K562 treated with DMSO at 1 percent for 4 hours (cell line): ENCODE measurements around the gene TRAIP. TPM values are rescaled to one million over a fixed set of nuclear protein-coding genes. Genes with fewer than 3 reads are reported as not detected.

Source experiments
- total RNA-seq: library from RNA; unstranded; fragments of 300-600 nt; gene quantifications from 2 replicates; pipeline ENCODE4 v1.2.3, GENCODE V29; 2022; ENCODE audit not compliant: insufficient read depth

The TRAIP gene, protein sequence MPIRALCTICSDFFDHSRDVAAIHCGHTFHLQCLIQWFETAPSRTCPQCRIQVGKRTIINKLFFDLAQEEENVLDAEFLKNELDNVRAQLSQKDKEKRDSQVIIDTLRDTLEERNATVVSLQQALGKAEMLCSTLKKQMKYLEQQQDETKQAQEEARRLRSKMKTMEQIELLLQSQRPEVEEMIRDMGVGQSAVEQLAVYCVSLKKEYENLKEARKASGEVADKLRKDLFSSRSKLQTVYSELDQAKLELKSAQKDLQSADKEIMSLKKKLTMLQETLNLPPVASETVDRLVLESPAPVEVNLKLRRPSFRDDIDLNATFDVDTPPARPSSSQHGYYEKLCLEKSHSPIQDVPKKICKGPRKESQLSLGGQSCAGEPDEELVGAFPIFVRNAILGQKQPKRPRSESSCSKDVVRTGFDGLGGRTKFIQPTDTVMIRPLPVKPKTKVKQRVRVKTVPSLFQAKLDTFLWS
- 20.6 and 23.4 TPM in 2 replicates for total RNA-seq

DNA sequence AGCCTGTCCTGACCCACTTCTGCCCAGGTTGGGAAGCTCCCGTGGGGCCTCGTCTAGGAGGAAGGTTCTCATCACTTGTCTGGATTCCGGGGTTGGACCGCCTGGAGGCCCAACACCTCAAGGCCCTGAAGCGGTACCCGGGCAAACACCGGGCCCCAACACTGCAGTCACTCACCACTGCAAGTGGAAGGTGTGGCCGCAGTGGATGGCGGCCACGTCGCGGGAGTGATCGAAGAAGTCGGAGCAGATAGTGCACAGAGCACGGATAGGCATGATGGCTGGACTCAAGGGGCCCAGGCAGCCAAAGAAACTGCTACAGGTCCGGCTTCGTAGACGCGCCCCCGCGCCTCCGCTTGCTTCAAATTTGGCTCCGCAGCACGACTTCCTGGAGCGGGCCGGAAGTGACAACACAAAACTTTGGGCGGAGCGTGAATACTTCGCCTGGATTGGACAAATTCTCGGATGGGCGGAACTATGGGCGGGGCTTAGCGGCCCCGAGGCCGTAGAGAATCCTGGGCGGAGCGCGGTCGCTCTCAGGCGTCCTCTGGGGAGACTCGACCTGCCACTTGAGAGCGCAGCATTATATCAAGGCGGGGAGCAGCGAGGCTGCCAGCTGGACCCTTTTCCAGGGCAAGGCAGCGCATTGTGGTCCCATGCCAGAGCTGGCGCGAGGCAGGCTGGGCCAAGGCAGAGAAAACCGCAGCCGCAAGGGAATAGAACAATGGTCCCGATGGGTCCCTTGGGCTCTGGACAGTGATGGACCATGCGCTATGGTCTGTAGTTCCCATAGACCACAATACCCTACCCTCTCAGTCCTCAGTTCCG lies at the start of gene TRAIP:
Gene TRAIP, minus strand, starts transcription at position 384 of the 825 bp plus-strand sequence. Its CDS starts 111 bp downstream, at position 273.

DNA sequence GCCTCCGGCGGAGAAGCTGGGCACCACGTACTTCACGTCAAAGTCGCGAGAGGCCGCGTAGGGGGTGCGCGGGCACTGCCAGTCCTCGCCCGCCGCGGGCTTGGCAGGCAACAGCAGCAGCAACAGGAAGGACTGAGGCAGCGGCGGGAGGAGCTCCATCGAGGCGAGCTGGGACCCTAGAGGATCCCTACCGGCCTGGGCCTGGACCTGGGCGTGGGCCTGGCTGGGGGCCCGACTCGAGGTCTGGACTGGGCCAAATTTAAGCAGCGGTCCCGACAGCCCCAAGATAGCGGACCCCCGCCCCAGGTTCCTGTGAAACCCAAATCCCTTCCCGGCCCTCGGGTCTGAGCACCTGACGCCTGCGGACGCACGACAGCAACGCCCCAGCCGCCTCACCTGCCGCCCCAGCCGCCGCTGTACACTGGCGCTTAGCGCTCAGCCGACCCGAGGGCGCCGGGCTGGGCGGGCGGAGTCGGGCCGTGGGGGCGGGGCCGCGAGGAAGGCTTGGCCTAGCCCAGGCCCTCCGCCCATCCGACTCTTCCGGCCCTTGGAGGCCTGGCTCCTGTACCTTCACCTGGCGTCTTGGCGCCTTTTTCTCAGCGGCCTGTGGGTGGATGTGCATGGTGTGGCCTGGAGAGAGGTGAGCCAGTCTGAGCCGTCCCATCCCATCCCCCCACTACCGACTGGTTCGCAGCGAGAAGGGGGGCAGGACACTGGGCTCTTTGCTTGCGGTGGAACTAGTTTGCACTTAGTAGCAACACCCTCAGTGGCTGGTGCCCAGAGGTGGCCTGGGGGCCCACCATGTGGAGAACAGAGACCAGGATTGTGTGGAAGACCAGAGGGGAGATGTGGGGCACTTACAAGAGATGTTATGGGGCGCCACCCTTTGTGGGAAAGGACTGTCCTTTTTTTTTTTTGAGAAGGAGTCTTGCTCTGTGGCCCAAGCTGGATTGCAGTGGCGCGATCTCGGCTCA lies 47.4 kb upstream of the TRAIP start, which contains the start of gene MST1R:
Gene MST1R, minus strand, starts transcription at position 423 of the 974 bp plus-strand sequence. Its CDS starts 264 bp downstream, at position 159.

DNA sequence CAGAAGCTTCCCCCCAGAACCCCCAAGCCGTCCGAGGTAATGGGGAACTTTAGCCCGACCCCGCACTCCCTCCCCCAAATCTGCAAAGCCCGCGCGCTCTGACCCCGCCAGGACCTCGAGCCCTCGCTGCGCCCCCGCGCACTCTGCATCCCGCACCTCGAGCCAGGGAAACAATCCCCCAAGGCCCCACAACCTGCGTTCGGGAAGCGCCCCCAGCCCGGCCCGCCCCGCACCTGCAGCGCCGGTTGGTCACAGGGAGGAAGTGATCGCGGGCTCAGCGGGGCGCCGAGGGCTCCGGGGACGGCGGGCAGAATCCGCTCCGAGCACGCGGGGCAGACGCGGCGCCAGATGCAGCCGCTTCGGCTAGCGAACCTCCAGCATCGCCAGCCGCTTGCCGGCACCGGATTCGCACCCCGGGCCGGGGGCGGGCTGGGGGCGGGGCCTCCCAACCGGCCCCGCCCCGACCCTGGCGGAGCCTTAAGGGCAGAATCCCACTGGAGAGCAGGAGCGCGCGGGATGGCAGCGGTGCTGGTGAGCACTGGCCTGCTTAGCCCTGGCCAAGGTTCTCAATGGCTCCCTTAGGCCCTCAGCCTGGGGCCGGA lies 13.3 kb upstream of the TRAIP start, which contains the start of gene CAMKV:
Gene CAMKV, minus strand, starts transcription at position 382 of the 602 bp plus-strand sequence. CDS start 7,518 bp downstream, outside the sequence.

DNA sequence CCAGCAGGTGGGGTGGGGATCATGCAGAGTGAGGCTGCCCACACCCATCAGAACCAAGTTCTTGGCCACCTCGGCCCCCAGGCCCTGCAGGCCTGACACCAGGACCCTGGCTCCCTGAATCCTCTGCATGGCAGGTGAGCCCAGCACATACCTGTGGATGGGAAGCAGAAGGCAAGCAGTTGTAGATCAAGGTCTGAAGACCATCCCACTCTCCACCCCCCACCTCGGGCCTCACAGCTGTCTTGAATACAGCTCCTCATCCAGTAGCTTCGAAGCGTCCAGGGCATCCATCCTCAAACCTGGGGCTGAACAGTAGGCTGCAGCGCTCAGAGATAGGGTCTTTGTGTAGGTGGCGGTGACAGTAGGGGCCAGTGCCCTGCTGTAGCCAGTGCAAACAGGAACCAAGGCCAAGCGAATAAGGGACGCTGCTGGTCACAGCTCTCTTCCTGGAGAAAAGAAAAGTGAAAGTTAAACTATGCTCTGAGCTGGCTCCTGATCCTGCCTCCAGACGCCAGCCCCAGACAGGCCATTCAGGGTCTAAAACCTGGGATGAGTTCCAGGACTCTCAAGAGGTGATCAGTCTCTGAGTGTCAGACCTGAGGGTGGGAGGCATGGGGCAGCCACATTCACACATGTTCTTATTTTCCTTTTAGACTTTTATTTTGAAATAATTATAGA lies 42.7 kb downstream of the TRAIP start, which contains the start of gene UBA7:
Gene UBA7, minus strand, starts transcription at position 457 of the 678 bp plus-strand sequence. Its CDS starts 166 bp downstream, at position 291.

DNA sequence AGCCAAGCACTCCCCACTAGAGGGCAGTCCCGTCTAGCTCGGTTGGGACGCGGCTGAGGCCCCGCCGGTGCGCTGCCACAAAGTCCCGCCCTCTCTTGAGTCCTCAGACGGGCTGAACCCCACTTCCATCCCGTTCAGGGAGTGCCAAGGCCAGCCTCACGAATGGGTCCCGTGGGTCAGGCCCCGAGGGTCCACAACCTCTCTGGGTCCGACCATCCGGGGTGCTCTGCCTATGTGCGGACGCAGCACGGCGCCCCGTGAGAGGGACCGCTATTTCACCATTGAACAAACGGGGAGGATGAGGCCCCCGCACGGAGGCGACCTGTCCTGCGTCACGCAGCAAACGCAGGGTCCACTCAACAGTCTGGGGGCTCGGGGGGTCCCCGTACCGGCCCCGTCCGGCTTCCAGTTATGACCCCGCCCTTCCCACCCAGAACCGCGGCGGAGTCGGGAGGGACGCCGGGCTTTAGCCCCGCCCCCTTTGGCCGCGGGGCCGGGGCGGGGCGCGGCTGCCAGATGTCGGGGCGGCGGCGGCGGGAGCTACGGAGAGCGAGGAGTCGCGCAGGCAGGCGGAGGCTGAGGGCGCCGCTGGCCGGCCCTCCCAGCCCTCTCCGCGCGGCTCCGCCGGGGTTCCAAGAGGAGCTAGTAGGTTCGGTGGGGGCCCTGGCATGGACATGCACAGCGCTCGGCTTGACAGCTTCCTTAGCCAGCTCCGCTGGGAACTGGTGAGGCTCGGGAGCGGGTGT lies 53.5 kb downstream of the TRAIP start, which contains the start of gene INKA1:
Gene INKA1, plus strand, starts transcription at position 543 of the 746 bp plus-strand sequence. Its CDS starts 132 bp downstream, at position 675.

DNA sequence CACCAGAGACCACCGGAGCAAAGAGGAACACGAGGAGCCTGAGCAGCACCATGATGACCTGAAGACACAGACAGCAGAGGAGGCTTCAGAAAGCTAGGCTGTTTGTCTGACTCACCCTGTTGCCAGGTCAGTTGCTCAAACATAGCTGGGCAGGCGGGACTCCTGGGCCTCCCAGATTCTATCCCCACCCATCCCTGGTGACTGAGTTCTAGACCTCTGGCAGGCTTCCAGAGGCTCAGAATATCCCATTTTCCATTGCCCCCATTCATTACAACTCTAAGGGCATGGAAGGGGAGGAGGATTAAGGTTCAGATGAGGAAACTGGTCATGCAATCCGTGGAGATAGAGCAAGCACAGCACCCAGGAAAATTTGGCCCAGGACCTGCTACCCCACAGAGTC lies 56.6 kb downstream of the TRAIP start, which contains the start of gene CDHR4:
Gene CDHR4, minus strand, starts transcription at position 113 of the 400 bp plus-strand sequence. Its CDS starts 61 bp downstream, at position 52.

DNA sequence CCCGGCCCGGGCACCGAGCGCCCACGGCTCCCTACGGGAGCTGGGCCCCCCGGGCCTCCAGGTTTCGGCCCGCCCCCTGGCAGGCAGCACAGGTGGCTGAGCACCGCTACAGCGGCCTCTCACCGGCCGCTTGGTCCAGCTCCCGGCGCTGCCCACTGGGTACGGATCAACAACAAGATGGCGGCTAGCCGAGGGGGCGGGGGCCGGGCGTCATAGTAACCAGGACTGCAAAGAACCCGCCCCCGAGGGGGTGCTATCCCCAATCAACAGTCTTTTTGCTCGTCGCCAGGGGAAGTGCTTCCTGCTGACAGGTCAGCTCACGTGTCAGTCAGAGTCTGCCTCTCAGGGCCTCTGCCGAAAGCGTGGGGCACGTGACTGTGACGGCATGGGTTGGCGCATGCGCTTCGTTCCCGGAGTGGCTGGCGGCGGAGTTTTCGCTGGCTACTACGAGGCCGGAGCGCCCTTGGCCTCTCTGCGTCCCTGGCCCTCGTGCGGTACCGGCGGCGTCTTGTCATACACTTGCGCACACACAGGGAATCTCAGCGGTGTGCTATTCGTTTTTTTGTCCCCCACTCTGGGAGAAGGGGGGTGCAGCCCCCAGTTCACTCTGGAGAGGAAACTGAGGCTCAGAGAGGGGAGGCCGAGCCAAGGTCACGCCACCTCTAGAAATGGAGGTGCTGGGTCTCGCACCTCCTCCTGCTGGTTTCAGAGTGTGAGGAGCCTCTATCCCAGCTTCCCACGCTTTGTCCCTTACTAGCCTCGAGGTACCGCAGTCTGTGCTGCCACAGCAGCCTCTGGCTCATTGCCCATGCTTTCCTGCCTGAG lies 69.8 kb downstream of the TRAIP start, which contains the start of gene IP6K1:
Gene IP6K1, minus strand, starts transcription at position 186 of the 825 bp plus-strand sequence. CDS start 38,502 bp downstream, outside the sequence.

Other genes with a start within 250 kb of the TRAIP start
- 124 and 159 TPM in 2 replicates for gene APEH, start 182.2 kb downstream of the TRAIP start, total RNA-seq
- gene MST1, start 167.1 kb downstream of the TRAIP start, total RNA-seq = 3.2 and 3.6 TPM in 2 replicates
- gene RNF123, start 167.0 kb downstream of the TRAIP start, total RNA-seq = 28.8 and 30.5 TPM in 2 replicates
- 8.8 and 9.6 TPM in 2 replicates for gene AMIGO3, start 136.9 kb downstream of the TRAIP start, total RNA-seq
- gene GMPPB, start 132.6 kb downstream of the TRAIP start, total RNA-seq = 15.8 and 18.0 TPM in 2 replicates
- gene IP6K1, start 70.0 kb downstream of the TRAIP start, total RNA-seq = 23.4 and 31.7 TPM in 2 replicates
- gene CDHR4, start 56.7 kb downstream of the TRAIP start, total RNA-seq = not detected in 2 replicates
- 1.3 and 2.2 TPM in 2 replicates for gene INKA1, start 53.3 kb downstream of the TRAIP start, total RNA-seq
- 12.6 and 16.8 TPM in 2 replicates for gene UBA7, start 42.6 kb downstream of the TRAIP start, total RNA-seq
- gene CAMKV, start 13.3 kb upstream of the TRAIP start, total RNA-seq = 0.25 TPM in 1 of 2 replicates, not detected in the other
- 2.8 and 9.8 TPM in 2 replicates for gene MST1R, start 47.3 kb upstream of the TRAIP start, total RNA-seq
- gene MON1A, start 73.2 kb upstream of the TRAIP start, total RNA-seq = 11.2 and 14.9 TPM in 2 replicates
- gene RBM6, start 83.6 kb upstream of the TRAIP start, total RNA-seq = 23.5 and 29.2 TPM in 2 replicates
- 38.5 and 47.1 TPM in 2 replicates for gene RBM5, start 232.4 kb upstream of the TRAIP start, total RNA-seq